KMS-11 (cell line): ENCODE measurements around the gene FOXF1.

Experiments used
- H2AFZ ChIP-seq: fragments of 200-600 bp; sonication (generic); 2 replicates; pipeline ENCODE4 v1.6.1; 2016; ENCODE audit warnings: antibody characterized with exemption, mixed run types, low read depth
- H3K27ac ChIP-seq: fragments of 200-600 bp; sonication (generic); 2 replicates; pipeline ENCODE4 v1.6.1; 2016; ENCODE audit warnings: mild to moderate bottlenecking, mixed run types
- H3K27me3 ChIP-seq: fragments of 200-600 bp; sonication (generic); 2 replicates; pipeline ENCODE4 v1.6.1; 2017; ENCODE audit warnings: mild to moderate bottlenecking, low read depth, mixed run types, moderate library complexity; ENCODE audit not compliant: insufficient read depth
- H3K36me3 ChIP-seq: fragments of 200-600 bp; sonication (generic); 2 replicates; pipeline ENCODE4 v1.6.1; 2017; ENCODE audit warnings: mild to moderate bottlenecking, mixed run types; ENCODE audit not compliant: insufficient read depth
- H3K4me1 ChIP-seq: fragments of 200-600 bp; sonication (generic); 2 replicates; pipeline ENCODE4 v1.6.1; 2016; ENCODE audit warnings: mild to moderate bottlenecking, low read depth, mixed run types; ENCODE audit not compliant: poor library complexity, severe bottlenecking
- H3K4me2 ChIP-seq: fragments of 200-600 bp; sonication (generic); 2 replicates; pipeline ENCODE4 v1.7.0; 2016; ENCODE audit warnings: mild to moderate bottlenecking, mixed run types
- H3K4me3 ChIP-seq: fragments of 200-600 bp; sonication (generic); IDR thresholded peaks from 2 replicates; pipeline ENCODE4 v1.6.1; 2017; ENCODE audit warnings: low read depth, low read length, mixed read lengths; ENCODE audit not compliant: insufficient read depth
- H3K79me2 ChIP-seq: fragments of 200-600 bp; sonication (generic); 2 replicates; pipeline ENCODE4 v1.6.1; 2016; ENCODE audit warnings: low read depth, mixed run types; ENCODE audit not compliant: insufficient read depth
- H3K9ac ChIP-seq: fragments of 200-600 bp; sonication (generic); 2 replicates; pipeline ENCODE4 v1.6.1; 2016; ENCODE audit warnings: mild to moderate bottlenecking, mixed run types
- H4K20me1 ChIP-seq: fragments of 200-600 bp; sonication (generic); 2 replicates; pipeline ENCODE4 v1.6.1; 2016; ENCODE audit warnings: mild to moderate bottlenecking, mixed run types; ENCODE audit not compliant: insufficient read depth
- CTCF ChIP-seq: fragments of 200-600 bp; sonication (generic); conservative IDR thresholded peaks from 2 replicates; pipeline ENCODE4 v1.6.1; 2017; ENCODE audit warnings: low read depth, mild to moderate bottlenecking, antibody characterized with exemption, low read length, moderate library complexity, mixed read lengths

FOXF1 gene

GRCh38 chr16:86504315-86505184 is 5.8 kb upstream of the FOXF1 start:
- H3K4me2 ChIP-seq, result no peak overlapping the region
- no peak overlapping the region for H2AFZ ChIP-seq
- no peak overlapping the region for H3K4me3 ChIP-seq
- H3K36me3 ChIP-seq, result no peaks in the 10 kb centered on the region
- H3K4me1 ChIP-seq, result no peaks in the 10 kb centered on the region
- H3K27me3 ChIP-seq, result peaks cover 65% of the 10 kb centered on the region
- no peak overlapping the region for H3K27ac ChIP-seq
- no peak overlapping the region for H3K9ac ChIP-seq
- no peak for TF ChIP-seq CTCF
- H3K79me2 ChIP-seq, result no peaks in the 10 kb centered on the region
- H4K20me1 ChIP-seq, result no peaks in the 10 kb centered on the region

GRCh38 chr16:86505185-86505898 is 5.0 kb upstream of the FOXF1 start:
- no peaks in the 10 kb centered on the region for H3K4me1 ChIP-seq
- no peak for TF ChIP-seq CTCF
- no peaks in the 10 kb centered on the region for H3K36me3 ChIP-seq
- H3K27me3 ChIP-seq, result peaks cover 65% of the 10 kb centered on the region
- H2AFZ ChIP-seq, result no peak overlapping the region
- no peaks in the 10 kb centered on the region for H4K20me1 ChIP-seq
- H3K27ac ChIP-seq, result no peak overlapping the region
- no peaks in the 10 kb centered on the region for H3K79me2 ChIP-seq
- H3K9ac ChIP-seq, result no peak overlapping the region
- H3K4me3 ChIP-seq, result no peak overlapping the region
- no peak overlapping the region for H3K4me2 ChIP-seq

GRCh38 chr16:86505899-86506864 is 4.1 kb upstream of the FOXF1 start:
- no peak overlapping the region for H3K4me2 ChIP-seq
- H4K20me1 ChIP-seq, result no peaks in the 10 kb centered on the region
- no peaks in the 10 kb centered on the region for H3K36me3 ChIP-seq
- peaks cover 60% of the 10 kb centered on the region for H3K27me3 ChIP-seq
- no peak overlapping the region for H3K4me3 ChIP-seq
- no peaks in the 10 kb centered on the region for H3K79me2 ChIP-seq
- no peak for TF ChIP-seq CTCF
- no peak overlapping the region for H2AFZ ChIP-seq
- H3K27ac ChIP-seq, result no peak overlapping the region
- no peaks in the 10 kb centered on the region for H3K4me1 ChIP-seq
- no peak overlapping the region for H3K9ac ChIP-seq
